ENCODE measurements around the gene TBXA2R.

Gene TBXA2R

GRCh38 chr19:3608079-3608641, 1.5 kb upstream of the TBXA2R start:
- peak overlapping the region; percentile 96 to 97 for H3K27ac ChIP-seq
- no peaks in the 10 kb centered on the region for H3K9me3 ChIP-seq
- peaks cover 9 to 26% (median 22%) of the 10 kb centered on the region in 3 donors for H3K36me3 ChIP-seq
- no peaks in the 10 kb centered on the region for H3K27me3 ChIP-seq
- TF ChIP-seq, protein P1, sequence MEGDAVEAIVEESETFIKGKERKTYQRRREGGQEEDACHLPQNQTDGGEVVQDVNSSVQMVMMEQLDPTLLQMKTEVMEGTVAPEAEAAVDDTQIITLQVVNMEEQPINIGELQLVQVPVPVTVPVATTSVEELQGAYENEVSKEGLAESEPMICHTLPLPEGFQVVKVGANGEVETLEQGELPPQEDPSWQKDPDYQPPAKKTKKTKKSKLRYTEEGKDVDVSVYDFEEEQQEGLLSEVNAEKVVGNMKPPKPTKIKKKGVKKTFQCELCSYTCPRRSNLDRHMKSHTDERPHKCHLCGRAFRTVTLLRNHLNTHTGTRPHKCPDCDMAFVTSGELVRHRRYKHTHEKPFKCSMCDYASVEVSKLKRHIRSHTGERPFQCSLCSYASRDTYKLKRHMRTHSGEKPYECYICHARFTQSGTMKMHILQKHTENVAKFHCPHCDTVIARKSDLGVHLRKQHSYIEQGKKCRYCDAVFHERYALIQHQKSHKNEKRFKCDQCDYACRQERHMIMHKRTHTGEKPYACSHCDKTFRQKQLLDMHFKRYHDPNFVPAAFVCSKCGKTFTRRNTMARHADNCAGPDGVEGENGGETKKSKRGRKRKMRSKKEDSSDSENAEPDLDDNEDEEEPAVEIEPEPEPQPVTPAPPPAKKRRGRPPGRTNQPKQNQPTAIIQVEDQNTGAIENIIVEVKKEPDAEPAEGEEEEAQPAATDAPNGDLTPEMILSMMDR (IDR thresholded peaks at IDR 0.05): no peak
- intact Hi-C loops (cut with DNase I; ENCODE audit: low total_unique reads): loop anchor here (10.0 kb wide), 1 partner anchor 143 kb away; no protein-coding TSS in a partner anchor
- DNase-seq: no peak
- peak overlapping the region; percentile 84 to 88 for H3K4me3 ChIP-seq
- H3K4me1 ChIP-seq: peaks cover 0 to 69% (median 56%) of the 10 kb centered on the region in 4 donors

DNA sequence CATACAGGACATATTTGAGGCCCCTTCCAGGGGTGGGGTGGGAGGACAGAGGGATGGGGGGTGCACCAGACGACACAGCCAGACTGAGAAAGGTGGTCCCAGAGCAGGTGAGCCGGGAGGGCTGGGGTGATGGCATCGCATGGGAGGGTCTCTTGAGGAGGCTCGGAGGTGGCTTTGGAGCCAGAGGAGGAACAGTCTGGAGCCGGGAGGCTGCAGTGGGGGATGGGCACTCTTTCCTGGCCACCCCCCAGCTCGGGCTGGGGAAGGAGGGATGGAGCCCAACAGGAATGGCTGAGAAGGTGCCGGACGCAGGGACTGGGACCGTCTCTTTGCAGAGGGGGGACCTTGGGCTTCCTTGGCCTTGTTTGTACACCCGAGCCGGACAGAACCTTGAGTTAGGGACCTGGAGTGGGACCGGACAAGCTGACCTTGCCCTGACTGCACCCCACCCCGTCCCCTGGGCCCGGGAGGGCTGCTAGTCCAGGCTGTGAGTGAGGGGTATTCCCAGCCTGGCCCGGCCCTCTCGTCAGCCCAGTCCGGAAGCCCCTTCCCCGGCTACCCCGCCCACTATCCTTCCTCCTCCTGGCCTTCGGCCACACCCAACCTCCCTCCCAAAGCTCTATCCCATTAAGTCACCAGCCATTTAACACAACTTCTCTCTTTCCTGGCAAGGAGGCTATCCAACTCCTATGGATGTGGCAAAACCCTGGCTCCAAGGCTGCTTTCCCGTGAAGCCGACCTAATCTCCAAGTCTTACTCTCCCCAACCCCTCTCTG, 816 bp upstream of the TBXA2R start:
- no peaks in the 10 kb centered on the region for H3K9me3 ChIP-seq
- H3K4me3 ChIP-seq: peak overlapping the region; percentile 84 to 88
- peak overlapping the region; percentile 96 to 97 for H3K27ac ChIP-seq
- H3K4me1 ChIP-seq: peaks cover 0 to 76% (median 59%) of the 10 kb centered on the region in 4 donors
- TF ChIP-seq, protein P1 (IDR thresholded peaks at IDR 0.05): no peak
- intact Hi-C loops (cut with DNase I; ENCODE audit: low total_unique reads): loop anchor here (10.0 kb wide), 1 partner anchor 143 kb away; no protein-coding TSS in a partner anchor
- no peaks in the 10 kb centered on the region for H3K27me3 ChIP-seq
- peaks cover 9 to 20% (median 15%) of the 10 kb centered on the region in 3 donors for H3K36me3 ChIP-seq
- DNase-seq: peak in 1 of 2 donors; percentile 86

DNA sequence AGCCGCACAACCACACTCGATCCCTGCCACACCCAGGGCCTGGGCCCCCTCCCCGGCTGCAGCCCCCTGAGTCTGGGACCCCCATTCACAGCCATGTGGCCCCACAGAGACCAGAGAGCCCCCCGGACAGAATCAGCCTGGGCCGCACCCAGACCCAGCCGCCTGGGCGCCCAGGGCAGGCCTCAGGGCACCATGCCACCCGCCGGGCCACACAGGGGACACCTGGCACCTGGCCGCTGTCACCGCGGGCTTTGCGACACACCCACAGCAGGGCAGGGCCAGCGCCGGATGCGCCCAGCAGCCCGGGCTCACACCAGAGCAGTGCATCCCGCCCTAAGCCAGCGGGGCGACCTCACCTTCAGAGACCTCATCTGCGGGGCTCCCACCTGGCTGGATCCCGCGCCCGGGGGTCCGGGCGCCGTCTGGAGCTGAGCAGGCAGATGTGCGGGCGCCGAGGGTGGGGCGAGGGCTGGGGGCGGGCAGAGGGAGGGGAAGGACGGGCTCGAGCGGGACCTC, 443 bp downstream of the TBXA2R start:
- Histone ChIP-seq H3K4me3 (peak overlapping the region; percentile 84 to 88), H3K27me3 (no peaks in the 10 kb centered on the region), H3K4me1 (peaks cover 0 to 89% (median 70%) of the 10 kb centered on the region in 4 donors), H3K27ac (peak overlapping the region; percentile 96 to 97), H3K36me3 (peaks cover 0 to 7% (median 3%) of the 10 kb centered on the region in 3 donors), H3K9me3 (no peaks in the 10 kb centered on the region)
- intact Hi-C loops (cut with DNase I; ENCODE audit: low total_unique reads): loop anchor here (10.0 kb wide), 1 partner anchor 141 kb away; no protein-coding TSS in a partner anchor
- TF ChIP-seq, protein P1 (IDR thresholded peaks at IDR 0.05): no peak
- peak in 1 of 2 donors; percentile 85 for DNase-seq

GRCh38 chr19:3605770-3606169, 905 bp downstream of the TBXA2R start:
- no peaks in the 10 kb centered on the region for H3K9me3 ChIP-seq
- peak overlapping the region; percentile 96 to 97 for H3K27ac ChIP-seq
- H3K27me3 ChIP-seq: no peaks in the 10 kb centered on the region
- no peak for DNase-seq
- peaks cover 0 to 2% (median 0%) of the 10 kb centered on the region in 3 donors for H3K36me3 ChIP-seq
- peak overlapping the region; percentile 84 to 88 for H3K4me3 ChIP-seq
- intact Hi-C loops (cut with DNase I; ENCODE audit: low total_unique reads): loop anchor here (10.0 kb wide), 1 partner anchor 141 kb away; no protein-coding TSS in a partner anchor
- TF ChIP-seq, protein P1 (IDR thresholded peaks at IDR 0.05): no peak
- peaks cover 0 to 91% (median 69%) of the 10 kb centered on the region in 4 donors for H3K4me1 ChIP-seq

DNA sequence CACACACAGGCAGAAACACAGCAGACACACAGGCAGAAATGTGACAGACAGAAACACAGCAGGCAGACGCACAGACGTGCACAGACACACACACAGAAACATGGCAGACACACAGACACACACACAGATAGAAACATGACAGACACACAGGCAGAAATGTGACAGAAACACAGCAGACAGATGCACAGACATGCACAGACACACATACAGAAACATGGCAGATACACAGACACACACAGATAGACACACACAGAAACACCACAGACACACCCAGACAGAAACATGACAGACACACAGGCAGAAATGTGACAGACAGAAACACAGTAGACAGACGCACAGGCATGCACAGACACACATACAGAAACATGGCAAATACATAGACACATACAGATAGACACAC, 1.3 kb downstream of the TBXA2R start:
- no peak for DNase-seq
- TF ChIP-seq, protein P1 (IDR thresholded peaks at IDR 0.05): no peak
- Histone ChIP-seq H3K27me3 (no peaks in the 10 kb centered on the region), H3K4me1 (peaks cover 0 to 91% (median 67%) of the 10 kb centered on the region in 4 donors), H3K36me3 (peaks cover under 1 to 2% (median 2%) of the 10 kb centered on the region in 3 donors), H3K9me3 (no peaks in the 10 kb centered on the region), H3K27ac (peak overlapping the region; percentile 96 to 97), H3K4me3 (peak overlapping the region; percentile 84 to 88)
- intact Hi-C loops (cut with DNase I; ENCODE audit: low total_unique reads): loop anchor here (10.0 kb wide), 1 partner anchor 141 kb away; no protein-coding TSS in a partner anchor
